GM12878 (cell line): ENCODE data around the gene SPATS1. TPM values are rescaled to one million over a fixed set of nuclear protein-coding genes. Genes with fewer than 3 reads are reported as not detected.

Experiments used
- ATAC-seq: fragments of 200-7000 bp; cut with Tn5 transposase; 3 replicates; pipeline ENCODE4 v1.9.1; 2020; ENCODE audit warnings: mild to moderate bottlenecking, moderate library complexity
- BruUV-seq: library from RNA; stranded (reverse); fragments of 400-500 nt; replicated peaks from 2 replicates; lab custom pipeline; 2021; lab: Mats Ljungman, UMichigan
- CTCF ChIA-PET: fragments of 300-600 bp; sonication (Branson Sonifier 250); formaldehyde crosslinking; extraction: SDS; loops from one replicate; lab custom pipeline; 2021; ENCODE audit warnings: inconsistent platforms; lab: Yijun Ruan, JAX
- POLR2A ChIA-PET: fragments of 350-600 bp; formaldehyde crosslinking; extraction: SDS; loops from one replicate; lab custom pipeline; 2021; ENCODE audit warnings: inconsistent platforms; lab: Charles Lee
- RAD21 ChIA-PET: fragments of 300-600 bp; sonication (Branson Sonifier 250); formaldehyde crosslinking; loops from one replicate; lab custom pipeline; 2023; ENCODE audit warnings: antibody characterized with exemption; ENCODE audit not compliant: unreplicated experiment; lab: Charles Lee
- SMC1A ChIA-PET: fragments of 300-600 bp; sonication (Branson Sonifier 250); formaldehyde crosslinking; loops from one replicate; lab custom pipeline; 2023; ENCODE audit not compliant: unreplicated experiment, uncharacterized antibody; lab: Charles Lee
- DNase-seq: peaks from one replicate; pipeline ENCODE4 v3.0.0-alpha.2; 2011; ENCODE audit warnings: low read depth, low spot score
- FAIRE-seq: peaks from 3 replicates; lab custom pipeline; 2011; peaks lifted over from hg19 to GRCh38; lab: Jason Lieb, UNC
- H2AFZ ChIP-seq: 2 replicates; pipeline ENCODE4 v1.6.0; 2011; ENCODE audit warnings: low read depth, low read length, control low read depth; ENCODE audit not compliant: control insufficient read depth
- H3K27ac ChIP-seq: 2 replicates; pipeline ENCODE4 v1.5.1; 2011; ENCODE audit warnings: control low read depth; ENCODE audit not compliant: control insufficient read depth, insufficient read depth
- H3K27me3 ChIP-seq, 2 experiments: replicated peaks in 1 of 2; 2 replicates each; pipeline versions ENCODE4 v1.6.0 to v1.6.1; 2011; ENCODE audit warnings: low read length in 1 of 2; ENCODE audit not compliant: control insufficient read depth in 2 of 2, insufficient read depth in 2 of 2
- H3K36me3 ChIP-seq, 2 experiments: 2 replicates each; pipeline ENCODE4 v1.5.1; 2011; ENCODE audit warnings: low read length in 1 of 2; ENCODE audit not compliant: control insufficient read depth in 2 of 2, insufficient read depth in 2 of 2
- H3K4me1 ChIP-seq: 2 replicates; pipeline ENCODE4 v1.6.1; 2011; ENCODE audit warnings: mild to moderate bottlenecking, low read length, moderate library complexity, mixed read lengths; ENCODE audit not compliant: control insufficient read depth, insufficient read depth
- H3K4me2 ChIP-seq: 2 replicates; pipeline ENCODE4 v1.6.0; 2011; ENCODE audit warnings: control low read depth; ENCODE audit not compliant: control insufficient read depth, insufficient read depth
- H3K4me3 ChIP-seq: fragments of 200-600 bp; sonication (generic); 2 replicates; pipeline ENCODE4 v1.5.1; 2016
- H3K79me2 ChIP-seq: 2 replicates; pipeline ENCODE4 v1.6.0; 2011; ENCODE audit warnings: low read length; ENCODE audit not compliant: control insufficient read depth, insufficient read depth
- H3K9ac ChIP-seq: 2 replicates; pipeline ENCODE4 v1.8.0; 2011; ENCODE audit warnings: low read length, control low read depth, mixed read lengths; ENCODE audit not compliant: control insufficient read depth, insufficient read depth
- H3K9me3 ChIP-seq: replicated peaks from 3 replicates; pipeline ENCODE4 v1.5.1; 2011; ENCODE audit warnings: mild to moderate bottlenecking, low read length; ENCODE audit not compliant: control insufficient read depth, insufficient read depth
- H4K20me1 ChIP-seq: 2 replicates; pipeline ENCODE4 v1.6.0; 2011; ENCODE audit not compliant: control insufficient read depth, insufficient read depth
- ATF7 ChIP-seq: fragments of 450-650 bp; IDR thresholded peaks from 2 replicates; pipeline ENCODE4 v1.6.1; 2016; ENCODE audit warnings: low read depth, mild to moderate bottlenecking
- CREB1 ChIP-seq: IDR thresholded peaks from 2 replicates; pipeline ENCODE4 v1.6.1; 2012; ENCODE audit warnings: low read depth, mild to moderate bottlenecking, inconsistent platforms
- DPF2 ChIP-seq: fragments of 450-650 bp; IDR thresholded peaks from 2 replicates; pipeline ENCODE4 v1.6.1; 2017; ENCODE audit warnings: mild to moderate bottlenecking
- EGR1 ChIP-seq, 2 experiments: IDR thresholded peaks; 1 replicate in 1 of 2; 2 replicates in 1 of 2; pipeline ENCODE4 v1.6.1; 2011 to 2012; ENCODE audit warnings: low read depth in 2 of 2, low read length in 2 of 2, borderline replicate concordance in 1 of 2, mild to moderate bottlenecking in 1 of 2, moderate library complexity in 1 of 2
- HDGF ChIP-seq: fragments of 450-650 bp; IDR thresholded peaks from 2 replicates; pipeline ENCODE4 v1.6.1; 2016; ENCODE audit warnings: antibody characterized with exemption
- IKZF2 ChIP-seq, 2 experiments: fragments of 450-650 bp; IDR thresholded peaks; 2 replicates each; pipeline ENCODE4 v1.6.1; 2017; ENCODE audit warnings: mild to moderate bottlenecking in 2 of 2, moderate library complexity in 2 of 2
- KAT2A ChIP-seq: conservative IDR thresholded peaks from 2 replicates; pipeline ENCODE4 v1.6.1; 2011; ENCODE audit warnings: low read depth, low read length; ENCODE audit not compliant: control insufficient read depth
- MLLT1 ChIP-seq: fragments of 450-650 bp; IDR thresholded peaks from 2 replicates; pipeline ENCODE4 v1.6.1; 2016; ENCODE audit warnings: mild to moderate bottlenecking
- MYB ChIP-seq: fragments of 150-350 bp; IDR thresholded peaks from 2 replicates; pipeline ENCODE4 v1.6.1; 2014; ENCODE audit warnings: mild to moderate bottlenecking, low read depth, low read length, borderline replicate concordance
- NRF1 ChIP-seq: conservative IDR thresholded peaks from 2 replicates; pipeline ENCODE4 v1.6.1; 2011; ENCODE audit warnings: mild to moderate bottlenecking, low read depth, low read length, improper control_type of control experiment
- SRF ChIP-seq, 2 experiments: IDR thresholded peaks; 2 replicates each; pipeline ENCODE4 v1.6.1; 2011; ENCODE audit warnings: low read depth in 2 of 2, low read length in 2 of 2, mild to moderate bottlenecking in 1 of 2, moderate library complexity in 1 of 2
- ZNF274 ChIP-seq: IDR thresholded peaks from one replicate; pipeline ENCODE4 v1.8.0; 2011; ENCODE audit not compliant: insufficient read length, insufficient read depth
- WGBS: methylation state at CpG from one replicate; pipeline ENCODE4 v1.1.6; 2016; ENCODE audit warnings: low lambda C conversion rate; ENCODE audit not compliant: insufficient replicate concordance, insufficient coverage; ENCODE audit errors: missing lambda C conversion rate; 5-methylcytosine and 5-hydroxymethylcytosine counted together
- in situ Hi-C: fragments of 300-500 bp; cut with MboI; formaldehyde crosslinking; loops from 9 replicates; pipeline ENCODE4 v1.14.3; 2018; ENCODE audit warnings: mixed read lengths
- intact Hi-C: fragments of 100-400 bp; cut with micrococcal nuclease; formaldehyde crosslinking; loops from one replicate; pipeline ENCODE4 v1.14.2; 2022; ENCODE audit not compliant: unreplicated experiment
- polyA plus RNA-seq, 11 experiments: library from polyadenylated mRNA; depleted of rRNA in 4 of 11; unstranded in 6 of 11; stranded (reverse) in 5 of 11; fragments of >200 nt; fragmentation: Nextera tagmentation in 4 of 11; fragmentation: Illumina TruSeq in 1 of 11; extraction: Ambion mirVana in 4 of 11; extraction: Trizol in 1 of 11; gene quantifications; 1 replicate in 1 of 11; 2 replicates in 10 of 11; pipeline versions ENCODE4 v1.2.1 to v1.2.3, GENCODE V29; 2011 to 2016; ENCODE audit warnings: inconsistent platforms in 2 of 11, missing spikeins in 2 of 11, low read depth in 1 of 11
- total RNA-seq, 4 experiments: library from RNA; depleted of rRNA in 3 of 4; stranded (reverse); fragments of >200 nt in 3 of 4; fragmentation: Illumina TruSeq in 1 of 4; extraction: Trizol in 1 of 4; gene quantifications; 2 replicates each; pipeline versions ENCODE4 v1.2.1 to v1.2.3, GENCODE V29; 2013 to 2021

Gene SPATS1
- total and polyA plus RNA-seq, 10 of the 15 experiments (the other 5 are each of a cell fraction or from before 2014, with no cell fraction given), result 0.12 TPM; not detected in 9

GRCh38 chr6:44298055-44298803, 44.2 kb upstream of the SPATS1 start:
- DNase-seq, result no peak
- Histone ChIP-seq H3K27ac (no peak overlapping the region), H3K4me2 (no peak overlapping the region), H3K9ac (no peak overlapping the region), H3K4me3 (no peak overlapping the region), H2AFZ (no peak overlapping the region), H3K27me3 (peaks cover 9 to 11% of the 10 kb centered on the region in 2 experiments), H3K79me2 (no peaks in the 10 kb centered on the region), H3K4me1 (no peaks in the 10 kb centered on the region), H3K36me3 (peaks cover 0 to 16% of the 10 kb centered on the region in 2 experiments; a peak in 2 of 4 replicates), H3K9me3 (no peaks in the 10 kb centered on the region), H4K20me1 (no peaks in the 10 kb centered on the region)
- in situ Hi-C loops, result no loop called here
- FAIRE-seq, result no peak
- TF ChIP-seq ATF7, result no peak
- no peak for TF ChIP-seq HDGF
- CTCF ChIA-PET, result interaction anchor here (1.5 kb wide), 1 partner anchor 15 kb away, joined by 5 read pairs; the partner anchor contains the start of gene AARS2
- SMC1A ChIA-PET, result no interaction called here
- ATAC-seq, result peak; percentile 28; the same call in 1 of the 3 replicates
- RAD21 ChIA-PET, result no interaction called here
- WGBS, result 75% methylated on average over 20 of the region's 20 CpGs
- POLR2A ChIA-PET, result no interaction called here
- intact Hi-C loops, result no loop called here
- BruUV-seq, result no TSS peak

DNA sequence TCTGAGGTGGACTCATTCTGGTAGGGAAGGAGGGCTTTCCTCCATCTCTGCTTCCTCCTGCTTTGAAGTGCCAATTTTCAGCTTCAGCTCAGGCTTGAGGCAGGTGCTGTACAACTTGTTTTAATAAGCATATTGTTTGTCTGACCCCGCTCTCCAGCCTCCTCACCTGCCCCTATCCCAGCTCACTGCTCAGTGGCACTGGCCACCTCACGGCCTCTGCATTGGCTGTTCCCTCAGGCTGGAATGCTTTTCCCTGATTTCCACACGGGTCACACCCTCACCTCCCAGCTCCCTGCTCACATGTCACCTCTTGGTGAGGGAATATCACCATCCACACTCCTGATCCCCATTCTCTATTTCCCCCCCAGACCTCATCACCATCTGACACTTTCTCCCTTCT, 43.6 kb upstream of the SPATS1 start:
- Histone ChIP-seq H3K4me1 (no peaks in the 10 kb centered on the region), H3K4me3 (no peak overlapping the region), H2AFZ (no peak overlapping the region), H4K20me1 (no peaks in the 10 kb centered on the region), H3K27me3 (peaks cover 9 to 11% of the 10 kb centered on the region in 2 experiments), H3K36me3 (peaks cover under 1 to 18% of the 10 kb centered on the region in 2 experiments; a peak in 2 of 4 replicates), H3K27ac (no peak overlapping the region), H3K79me2 (no peaks in the 10 kb centered on the region), H3K9me3 (no peaks in the 10 kb centered on the region), H3K4me2 (no peak overlapping the region), H3K9ac (no peak overlapping the region)
- ChIA-PET RAD21 (no interaction called here), POLR2A (no interaction called here), SMC1A (no interaction called here), CTCF (interaction anchor here (1.1 to 1.5 kb wide), 2 partner anchors 14 to 31 kb away, joined by 4 to 5 read pairs; partner anchors contain the start of gene AARS2)
- DNase-seq (no peak), ATAC-seq (no peak), FAIRE-seq (no peak)
- WGBS, result 62% methylated on average over 3 of the region's 3 CpGs
- in situ Hi-C loops, result no loop called here
- intact Hi-C loops, result no loop called here
- TF ChIP-seq SRF (IDR thresholded peaks at IDR 0.05; ENCODE audit: low read depth in 2 of 2, low read length in 2 of 2) (no peak), KAT2A (no peak), DPF2 (no peak), EGR1 (IDR thresholded peaks at IDR 0.05; ENCODE audit: borderline replicate concordance in 1 of 2, low read depth in 2 of 2, low read length in 2 of 2) (no peak), MLLT1 (no peak), IKZF2 (IDR thresholded peaks at IDR 0.05) (no peak), NRF1 (no peak), CREB1 (no peak), ZNF274 (no peak), MYB (no peak)
- no TSS peak for BruUV-seq
